ENCODE data around the gene CD37.

GRCh38 chr19:49295208-49295880 is 39.9 kb upstream of the CD37 start:
- TF ChIP-seq CTCF (conservative IDR thresholded peaks at IDR 0.05; ENCODE audit: low read depth in 2 of 2), result no peak
- no peak for TF ChIP-seq POLR2AphosphoS5 (IDR thresholded peaks at IDR 0.05; ENCODE audit: low read depth)
- no peak for TF ChIP-seq JUNB (IDR thresholded peaks at IDR 0.05; ENCODE audit: unreplicated experiment)
- TF ChIP-seq EZH2 (IDR thresholded peaks at IDR 0.05; ENCODE audit: low read depth, unreplicated experiment), result no peak
- TF ChIP-seq EZH2phosphoT487 (IDR thresholded peaks at IDR 0.05; ENCODE audit: unreplicated experiment), result no peak
- TF ChIP-seq CREB1 (CRISPR knock-in tag; IDR thresholded peaks at IDR 0.05; ENCODE audit: low read depth), result no peak
- no peak for TF ChIP-seq REST (IDR thresholded peaks at IDR 0.05; ENCODE audit: unreplicated experiment)
- TF ChIP-seq ZNF114 (CRISPR knock-in tag; IDR thresholded peaks at IDR 0.05), result no peak
- TF ChIP-seq NANOG (IDR thresholded peaks at IDR 0.05; ENCODE audit: borderline replicate concordance), result no peak
- no peak for TF ChIP-seq STAT1 (IDR thresholded peaks at IDR 0.05; ENCODE audit: unreplicated experiment)
- TF ChIP-seq ETS1 (IDR thresholded peaks at IDR 0.05), result no peak
- no peak for TF ChIP-seq ZNF331 (CRISPR knock-in tag; IDR thresholded peaks at IDR 0.05; ENCODE audit: low read depth)
- no peak for TF ChIP-seq ZNF462 (CRISPR knock-in tag; IDR thresholded peaks at IDR 0.05)

Data from GM23338 (cell line).